CD4-positive, alpha-beta T cell treated with Interleukin-12 subunit alpha and Interleukin-12 subunit beta, for 1 hour (primary cell): ENCODE measurements around the gene LRPPRC.

Experiments used
- DNase-seq: peaks from one replicate; pipeline ENCODE4 v3.0.0-alpha.2; 2020

The LRPPRC gene

GRCh38 chr2:43905871-43906270, 89.9 kb downstream of the LRPPRC start:
- no peak for DNase-seq

DNA sequence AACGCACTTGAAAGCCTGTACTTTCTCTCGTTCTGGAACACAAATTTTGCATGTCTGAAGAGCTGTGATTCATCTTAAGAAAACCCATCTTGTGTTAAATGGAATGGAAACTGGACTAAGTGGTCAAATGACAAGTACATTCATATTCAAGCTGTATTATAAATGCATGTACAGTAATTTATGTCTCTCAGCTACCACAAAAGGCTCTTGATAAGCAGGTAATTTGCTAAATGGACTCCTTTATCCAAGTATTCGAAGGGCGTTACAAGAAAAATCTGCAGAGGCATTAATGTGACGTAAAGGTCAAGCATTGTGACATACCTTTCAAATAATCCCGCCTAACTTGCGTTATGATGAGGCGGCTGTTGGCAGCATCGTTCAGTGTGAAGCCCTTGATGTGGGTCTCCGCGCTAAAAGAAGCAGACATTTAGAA, 90.4 kb downstream of the LRPPRC start:
- DNase-seq = no peak

DNA sequence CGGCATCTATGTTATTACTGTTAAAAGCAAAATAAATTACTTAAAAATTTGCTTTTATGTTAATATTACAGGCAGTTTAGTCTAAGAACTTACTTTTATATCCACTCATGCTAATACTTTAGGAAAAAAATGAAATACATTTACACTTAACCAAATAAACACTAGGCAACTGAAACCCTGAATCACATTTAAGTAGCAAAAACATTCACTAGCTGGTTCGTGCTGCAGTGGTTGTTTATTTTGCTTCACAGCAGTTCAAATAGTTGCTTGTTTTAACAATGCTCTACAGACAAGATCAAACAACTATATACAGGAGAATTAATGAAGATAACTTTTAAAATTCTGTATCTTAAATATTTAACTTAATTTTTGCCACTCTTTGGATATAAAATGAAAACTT, 96.2 kb downstream of the LRPPRC start:
- no peak for DNase-seq

GRCh38 chr2:43898838-43899346, 96.9 kb downstream of the LRPPRC start:
- DNase-seq = no peak

- DNase-seq = no peak
These were observed 97.5 kb downstream of the LRPPRC start for GRCh38 chr2:43898134-43898837.

- no peak for DNase-seq
These were observed 98.3 kb downstream of the LRPPRC start for GRCh38 chr2:43897492-43897891.

DNA sequence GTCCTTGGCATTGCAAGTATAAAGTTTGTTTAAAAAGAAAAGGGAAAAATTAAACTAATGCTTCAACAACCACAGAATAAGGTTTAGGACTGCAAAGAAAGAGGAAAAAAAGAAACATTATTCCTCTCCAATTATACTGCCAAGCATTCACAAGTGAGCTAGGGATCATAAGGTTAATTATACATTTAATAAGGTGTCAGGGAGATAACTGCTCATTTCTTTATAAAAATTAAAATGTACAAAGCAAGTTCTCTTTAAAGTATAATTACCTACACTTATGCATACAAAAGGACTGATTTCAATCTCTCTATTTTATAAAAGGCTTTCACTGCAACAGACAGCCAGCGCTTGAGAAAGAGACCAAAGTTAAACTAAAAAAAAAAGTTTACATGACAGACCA, 98.9 kb downstream of the LRPPRC start:
- DNase-seq = no peak

- no peak for DNase-seq
These were observed 101.0 kb downstream of the LRPPRC start for GRCh38 chr2:43894743-43895142.

DNA sequence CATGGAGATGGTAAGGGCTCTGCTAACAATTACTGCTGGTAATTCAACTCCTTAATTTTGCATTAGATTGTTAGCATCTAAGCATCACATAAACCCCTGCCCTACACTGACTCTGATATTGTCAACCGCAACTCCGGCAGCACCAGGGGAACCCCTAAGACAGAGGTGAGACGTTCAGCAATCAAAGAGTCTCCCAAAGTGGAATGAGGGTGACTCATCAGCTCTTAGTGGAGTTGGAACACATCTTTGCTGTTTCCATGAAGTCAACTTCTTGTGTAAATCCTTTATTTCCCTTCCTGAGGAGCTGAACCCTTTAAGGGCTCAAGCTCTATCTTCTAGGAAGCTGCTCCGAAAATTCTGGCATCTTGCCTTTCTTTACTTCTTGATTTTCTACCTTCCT, 104.9 kb downstream of the LRPPRC start:
- no peak for DNase-seq

GRCh38 chr2:43889416-43889815, 106.4 kb downstream of the LRPPRC start:
- DNase-seq = no peak

GRCh38 chr2:43887176-43887575, 108.6 kb downstream of the LRPPRC start:
- no peak for DNase-seq

GRCh38 chr2:43885132-43885632, 110.6 kb downstream of the LRPPRC start:
- DNase-seq = no peak

- no peak for DNase-seq
These were observed 111.1 kb downstream of the LRPPRC start for GRCh38 chr2:43884689-43885088.

DNA sequence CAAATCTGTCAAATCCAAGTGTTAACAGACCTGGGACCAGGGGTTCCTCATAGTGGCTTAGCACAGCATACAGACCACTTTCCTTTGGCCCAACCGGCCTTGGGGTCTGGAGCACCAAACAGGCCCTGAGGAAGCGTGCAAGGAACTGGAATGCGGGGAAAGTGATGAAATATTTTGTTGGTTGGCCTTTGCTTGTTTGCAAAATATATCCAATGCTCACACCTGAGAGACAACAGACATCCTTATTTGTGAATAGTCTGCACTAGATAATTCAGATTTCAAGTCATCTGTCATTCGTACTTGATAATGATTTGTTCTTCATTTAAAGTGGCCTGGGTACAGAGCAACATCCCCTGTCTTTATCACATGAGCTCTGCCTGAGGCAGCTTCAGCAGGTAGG, 113.5 kb downstream of the LRPPRC start:
- DNase-seq = no peak

DNA sequence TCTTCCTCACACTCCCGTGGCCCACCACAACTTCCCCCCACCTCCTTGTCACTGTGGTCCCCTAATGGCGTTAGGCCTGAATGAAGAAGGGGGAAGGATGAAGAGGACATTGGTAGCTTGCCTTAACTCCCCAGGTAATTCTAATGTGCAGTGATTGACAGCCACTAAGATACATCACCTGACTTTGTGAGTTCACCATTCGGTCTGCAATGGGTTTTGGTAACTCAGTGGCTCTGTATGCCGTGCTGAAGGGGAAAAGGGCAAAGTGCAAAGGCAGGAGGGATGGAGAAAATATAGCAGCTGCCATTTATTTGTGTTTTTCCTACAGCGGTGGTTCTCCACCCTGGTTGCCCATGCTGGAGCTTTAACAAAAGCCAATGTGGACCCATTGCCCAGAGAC, 114.8 kb downstream of the LRPPRC start:
- no peak for DNase-seq

- no peak for DNase-seq
These were observed 115.3 kb downstream of the LRPPRC start for GRCh38 chr2:43880471-43880870.

DNA sequence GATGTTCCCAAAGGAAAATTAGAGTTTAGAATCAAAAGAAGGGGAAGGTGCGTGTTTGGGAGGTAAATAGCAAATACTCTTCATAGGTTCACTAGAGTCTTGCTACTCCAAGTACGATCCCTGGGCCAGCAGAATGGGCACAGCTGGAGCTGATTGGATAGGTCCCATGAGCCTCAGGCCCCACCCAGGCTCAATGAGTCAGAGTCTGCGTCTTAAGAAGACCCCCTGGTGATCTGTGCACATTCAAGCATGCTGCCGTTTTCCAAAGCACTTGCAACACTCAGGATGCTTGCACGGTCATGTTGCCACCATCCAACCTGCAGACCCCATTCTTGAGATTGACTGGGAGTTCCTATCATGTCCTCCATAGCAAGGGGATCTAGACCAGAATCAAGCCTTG, 116.5 kb downstream of the LRPPRC start:
- DNase-seq = no peak

DNA sequence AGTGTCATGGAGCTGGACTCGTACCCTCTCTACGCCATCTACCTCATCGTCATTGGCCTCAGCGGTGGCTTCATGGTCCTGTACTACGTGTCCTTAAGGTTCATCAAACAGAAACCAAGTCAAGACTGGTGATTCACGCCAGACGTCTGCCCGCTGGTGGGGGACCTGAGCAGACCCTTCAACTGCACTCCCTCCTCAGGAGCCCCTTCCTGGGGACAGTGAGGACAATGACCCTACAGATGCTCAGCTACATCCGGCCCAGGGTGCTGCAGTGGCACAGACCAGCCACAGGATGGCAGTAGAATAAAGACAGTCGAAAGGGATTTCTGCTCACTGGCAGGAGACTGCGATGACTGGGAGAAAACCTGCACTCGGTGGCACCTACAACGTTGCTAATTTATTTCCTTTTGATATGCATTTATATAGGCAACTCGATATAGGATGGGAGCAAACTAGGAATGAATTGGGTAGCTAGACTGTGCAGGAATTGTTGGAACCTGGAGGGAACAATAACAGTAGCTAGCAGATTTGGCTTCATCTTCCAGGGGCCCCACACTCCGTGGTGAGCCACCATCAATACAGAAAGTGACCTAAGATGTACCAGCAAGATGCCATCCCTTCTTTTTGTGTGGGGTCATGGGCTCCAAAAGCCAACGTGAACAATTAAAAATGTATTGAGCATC, 117.9 kb downstream of the LRPPRC start:
- peak; percentile 51 for DNase-seq

DNA sequence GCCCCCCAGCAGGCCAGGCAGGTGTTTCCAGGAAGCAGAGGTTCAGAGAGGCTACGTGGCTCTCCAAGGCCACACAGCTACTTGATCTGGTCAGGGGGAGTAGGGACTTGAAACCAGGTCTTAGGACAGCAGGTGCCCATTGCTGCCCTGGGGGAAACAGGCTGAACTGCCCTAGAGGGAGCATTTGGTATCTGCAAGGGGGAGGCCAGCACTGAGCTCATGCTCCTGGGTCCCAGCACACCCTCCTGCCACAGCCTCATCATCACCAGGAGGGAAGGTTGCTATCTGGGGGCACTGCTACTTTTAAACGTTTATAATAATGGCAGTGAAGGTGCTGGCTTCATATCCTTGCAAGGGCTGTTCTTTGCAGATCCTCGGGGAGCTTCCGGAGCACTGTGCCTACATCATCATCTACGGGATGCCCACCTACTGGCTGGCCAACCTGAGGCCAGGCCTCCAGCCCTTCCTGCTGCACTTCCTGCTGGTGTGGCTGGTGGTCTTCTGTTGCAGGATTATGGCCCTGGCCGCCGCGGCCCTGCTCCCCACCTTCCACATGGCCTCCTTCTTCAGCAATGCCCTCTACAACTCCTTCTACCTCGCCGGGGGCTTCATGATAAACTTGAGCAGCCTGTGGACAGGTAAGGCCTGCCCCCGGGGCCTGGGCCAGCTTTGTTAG, 120.9 kb downstream of the LRPPRC start:
- no peak for DNase-seq

DNA sequence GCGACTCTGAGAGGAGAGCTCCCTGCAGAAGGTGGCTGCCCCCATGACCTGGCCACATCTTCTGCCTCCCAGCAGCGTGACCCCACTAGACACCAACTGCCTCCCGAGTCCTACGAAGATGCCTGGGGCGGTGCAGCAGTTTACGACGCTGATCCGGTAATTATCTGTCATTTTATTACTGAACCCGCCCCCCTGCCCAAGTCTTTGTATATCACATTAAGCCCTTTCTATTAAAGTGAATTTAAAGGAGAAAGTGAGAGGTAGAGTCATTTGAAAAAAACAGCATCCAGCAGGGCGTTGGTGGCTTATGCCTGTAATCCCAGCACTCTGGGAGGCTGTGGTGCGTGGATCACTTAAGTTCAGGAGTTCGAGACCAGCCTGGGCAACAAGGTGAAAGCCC, 123.6 kb downstream of the LRPPRC start:
- no peak for DNase-seq

DNA sequence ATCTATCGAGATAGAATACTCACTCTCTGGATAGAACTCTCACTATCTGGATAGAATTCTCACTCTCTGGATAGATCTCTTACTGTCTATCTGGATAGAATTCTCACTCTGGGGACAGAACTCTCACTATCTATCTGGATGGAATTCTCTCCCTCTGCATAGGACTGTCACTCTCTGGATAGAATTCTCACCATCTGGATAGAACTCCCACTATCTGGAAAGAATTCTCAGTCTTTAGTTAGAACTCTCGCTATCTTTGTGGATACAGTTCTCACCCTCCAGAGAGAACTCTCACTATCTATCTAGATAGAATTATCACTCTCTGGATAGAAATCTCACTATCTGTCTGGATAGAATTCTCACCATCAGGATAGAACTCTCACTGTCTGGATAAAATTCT, 140.5 kb downstream of the LRPPRC start:
- DNase-seq = no peak

DNA sequence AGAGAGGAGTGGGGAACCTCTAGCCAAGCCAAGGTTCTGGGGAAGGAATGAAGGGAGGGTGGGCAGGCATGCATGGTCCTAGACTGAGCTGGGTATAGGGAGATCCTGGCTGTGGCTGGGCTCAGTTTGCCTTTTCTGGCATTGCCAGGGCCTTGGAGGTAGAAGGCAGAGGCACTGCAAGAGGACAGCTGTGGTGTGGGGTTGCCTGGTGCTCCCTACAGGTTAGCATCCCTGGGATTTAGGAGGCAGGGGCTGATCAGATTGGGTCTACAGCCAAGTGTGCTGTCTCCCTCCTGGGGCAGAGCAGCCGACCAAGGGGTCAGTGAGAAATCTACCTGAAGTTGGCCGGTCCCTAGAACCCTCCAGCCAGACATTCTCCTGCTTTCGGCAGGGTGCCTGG, 141.1 kb downstream of the LRPPRC start:
- DNase-seq = no peak

DNA sequence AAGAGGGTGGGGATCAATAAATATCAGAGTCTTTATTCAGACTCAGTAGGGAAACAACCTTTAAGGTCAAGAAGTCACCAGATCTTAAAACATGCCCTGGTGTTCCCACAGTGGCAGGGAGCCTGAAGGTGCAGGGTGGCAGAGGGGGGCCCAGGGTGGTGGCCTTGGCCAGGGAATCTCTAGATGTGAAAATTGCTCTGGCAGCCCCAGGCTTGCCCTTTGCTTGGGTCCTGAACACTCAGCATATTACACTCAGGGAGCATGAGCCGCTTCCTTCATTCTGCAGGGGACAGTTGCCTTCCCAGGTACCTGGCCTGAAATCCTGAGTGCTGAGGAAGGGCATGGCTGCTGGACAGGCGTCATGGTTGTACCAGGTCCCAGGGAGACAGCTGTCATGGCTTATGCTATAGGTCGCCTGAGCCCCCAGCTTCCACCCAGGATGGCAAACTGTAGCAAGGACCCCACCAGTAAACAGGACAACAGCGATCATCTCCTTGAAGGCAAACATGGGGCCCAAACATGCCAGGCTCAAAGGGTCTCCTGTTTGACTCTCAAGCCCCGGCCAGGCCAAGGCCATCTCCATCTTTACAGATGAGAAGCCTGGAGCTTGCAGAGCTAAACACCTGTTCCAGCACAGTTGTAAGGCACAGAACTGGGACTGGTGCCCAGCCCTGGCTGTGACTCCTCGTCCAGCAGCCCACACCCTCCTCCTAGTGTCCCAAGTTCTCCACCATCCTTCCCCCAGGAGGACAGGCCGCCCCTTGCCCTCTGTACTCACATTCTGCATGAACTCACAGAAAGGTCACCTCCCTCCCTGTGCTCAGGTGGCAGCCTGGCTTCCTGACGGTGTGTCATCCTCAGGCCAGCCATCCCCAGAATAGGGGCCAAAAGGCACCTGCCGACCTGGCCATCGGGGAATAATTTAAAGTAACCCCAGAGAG, 142.4 kb downstream of the LRPPRC start:
- no peak for DNase-seq
